CD4-positive, alpha-beta T cell treated with Interleukin-21 for 1 hour (primary cell): ENCODE data around the gene KCNN1.
A peak's percentile ranks its signal among the peaks of the same experiment; 100 is the strongest.
"Not testable (repeated sequence)": the region's sequence is repeated elsewhere in the genome, so short reads cannot be mapped to it uniquely, and the experiment has no call there.

ENCODE experiments used
- DNase-seq: peaks from one replicate; pipeline ENCODE4 v3.0.0-alpha.2; 2020

Gene KCNN1

GRCh38 chr19:17966550-17967256 is at the start of gene KCNN1:
KCNN1 (plus strand) TSS chr19:17967107; CDS start chr19:17973889, 6,782 bp downstream.
- no peak for DNase-seq

- DNase-seq, result not testable (repeated sequence)
Measured at GRCh38 chr19:17918151-17918550, 48.8 kb upstream of the KCNN1 start.

- not testable (repeated sequence) for DNase-seq
Measured at GRCh38 chr19:17919122-17919521, 47.8 kb upstream of the KCNN1 start.

DNA sequence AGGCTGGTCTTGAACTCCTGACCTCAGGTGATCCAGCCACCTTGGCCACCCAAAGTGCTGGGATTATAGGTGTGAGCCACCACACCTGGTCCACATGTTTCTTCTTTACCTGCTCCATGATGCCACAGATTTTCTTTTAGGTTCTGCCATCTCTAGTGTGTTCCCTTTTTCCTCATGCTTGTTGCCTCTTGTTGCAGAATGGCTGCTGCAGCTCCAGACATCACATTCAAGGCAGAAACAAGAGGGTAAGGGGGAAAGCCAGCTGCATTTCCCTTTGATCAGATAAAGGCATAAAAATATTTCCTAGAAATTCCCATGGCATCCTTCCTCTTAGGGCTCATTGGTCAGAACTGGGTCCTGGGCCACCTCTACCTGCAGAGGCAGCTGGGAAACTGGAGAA is 46.4 kb upstream of the KCNN1 start:
- no peak for DNase-seq

DNA sequence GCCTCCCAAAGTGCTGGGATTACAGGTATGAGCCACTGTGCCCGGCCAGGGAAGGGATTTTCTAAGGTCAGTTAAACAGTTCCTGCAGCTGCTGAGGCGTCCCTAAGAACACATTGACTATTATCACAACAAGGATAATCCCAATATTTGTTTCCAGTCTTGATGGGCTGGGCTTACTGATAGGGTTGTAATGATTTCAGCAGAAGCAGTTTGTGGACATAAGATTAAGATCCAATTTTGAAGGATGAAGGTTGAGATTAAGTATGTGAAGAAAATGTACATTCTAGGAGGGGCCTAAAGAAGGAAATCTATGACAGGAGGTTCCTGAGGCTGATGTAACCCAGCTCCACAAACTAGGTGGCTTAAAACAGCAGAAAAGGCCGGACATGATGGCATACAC is 44.8 kb upstream of the KCNN1 start:
- no peak for DNase-seq

- DNase-seq, result no peak
Measured at GRCh38 chr19:17926044-17926443, 40.9 kb upstream of the KCNN1 start.

- DNase-seq, result no peak
Measured at GRCh38 chr19:17929056-17929455, 37.9 kb upstream of the KCNN1 start.

GRCh38 chr19:17931532-17932191 is 35.2 kb upstream of the KCNN1 start:
- DNase-seq, result no peak

- DNase-seq, result peak; percentile 93
Measured at GRCh38 chr19:17932485-17933338, 34.2 kb upstream of the KCNN1 start, which contains the start of gene CCDC124. CCDC124 (plus strand) TSS chr19:17933015; CDS start chr19:17936421, 3,406 bp downstream.

DNA sequence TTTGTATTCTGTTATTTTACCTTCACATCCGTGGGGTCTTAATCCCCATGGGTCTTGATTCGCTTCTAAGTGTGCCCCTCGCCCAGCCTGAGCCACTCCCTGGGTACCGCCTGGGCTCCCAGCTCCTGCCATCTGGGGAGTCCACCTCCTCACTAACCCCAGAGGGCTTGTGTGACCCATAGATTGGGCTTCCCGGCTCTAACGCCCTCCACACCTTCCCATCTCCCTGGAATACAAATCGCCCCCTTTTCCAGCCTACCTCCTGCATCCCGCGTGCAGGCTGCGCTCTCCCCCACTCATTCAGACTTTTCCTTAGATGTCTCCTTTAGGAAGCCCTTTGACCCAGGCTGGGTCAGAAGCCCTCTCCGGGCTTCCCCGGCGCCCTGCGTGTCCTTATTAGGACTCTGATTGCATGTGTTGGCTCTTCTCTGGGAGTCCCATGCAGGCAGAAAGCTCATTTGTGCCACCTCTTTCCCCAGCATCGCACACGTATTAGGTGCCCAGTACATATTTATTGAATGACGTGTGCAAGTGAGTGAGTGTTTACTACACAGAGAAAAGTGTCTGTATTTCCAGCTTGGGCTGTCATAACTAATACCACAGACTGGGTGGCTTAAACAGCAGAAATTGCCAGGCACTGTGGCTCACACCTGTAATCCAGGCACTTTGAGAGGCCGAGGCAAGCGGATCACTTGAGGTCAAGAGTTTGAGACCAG is 33.3 kb upstream of the KCNN1 start:
- DNase-seq, result no peak

GRCh38 chr19:17936379-17936778 is 30.5 kb upstream of the KCNN1 start:
- DNase-seq, result no peak

DNA sequence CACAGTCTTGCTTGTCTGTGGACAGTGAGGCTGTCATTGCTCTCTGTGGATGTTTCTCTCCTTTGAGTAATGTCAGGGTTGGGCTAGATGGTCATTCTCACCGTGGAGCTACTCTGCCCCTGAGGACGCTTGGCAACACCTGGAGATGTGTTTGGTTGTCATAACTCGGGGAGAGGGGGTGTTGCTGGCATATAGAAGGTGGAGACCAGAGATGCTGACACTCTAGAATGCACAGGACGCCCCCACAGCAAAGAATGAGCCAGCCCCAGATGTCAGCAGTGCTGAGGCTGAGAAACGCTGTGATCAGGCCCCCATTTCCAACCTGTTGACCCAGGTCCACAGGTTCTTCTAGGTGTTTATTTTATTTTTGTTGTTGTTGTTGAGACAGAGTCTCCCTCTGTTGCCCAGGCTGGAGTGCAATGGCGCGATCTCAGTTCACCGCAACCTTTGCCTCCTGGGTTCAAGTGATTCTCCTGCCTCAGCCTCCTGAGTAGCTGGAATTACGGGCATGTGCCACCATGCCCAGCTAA is 29.5 kb upstream of the KCNN1 start:
- DNase-seq, result no peak

DNA sequence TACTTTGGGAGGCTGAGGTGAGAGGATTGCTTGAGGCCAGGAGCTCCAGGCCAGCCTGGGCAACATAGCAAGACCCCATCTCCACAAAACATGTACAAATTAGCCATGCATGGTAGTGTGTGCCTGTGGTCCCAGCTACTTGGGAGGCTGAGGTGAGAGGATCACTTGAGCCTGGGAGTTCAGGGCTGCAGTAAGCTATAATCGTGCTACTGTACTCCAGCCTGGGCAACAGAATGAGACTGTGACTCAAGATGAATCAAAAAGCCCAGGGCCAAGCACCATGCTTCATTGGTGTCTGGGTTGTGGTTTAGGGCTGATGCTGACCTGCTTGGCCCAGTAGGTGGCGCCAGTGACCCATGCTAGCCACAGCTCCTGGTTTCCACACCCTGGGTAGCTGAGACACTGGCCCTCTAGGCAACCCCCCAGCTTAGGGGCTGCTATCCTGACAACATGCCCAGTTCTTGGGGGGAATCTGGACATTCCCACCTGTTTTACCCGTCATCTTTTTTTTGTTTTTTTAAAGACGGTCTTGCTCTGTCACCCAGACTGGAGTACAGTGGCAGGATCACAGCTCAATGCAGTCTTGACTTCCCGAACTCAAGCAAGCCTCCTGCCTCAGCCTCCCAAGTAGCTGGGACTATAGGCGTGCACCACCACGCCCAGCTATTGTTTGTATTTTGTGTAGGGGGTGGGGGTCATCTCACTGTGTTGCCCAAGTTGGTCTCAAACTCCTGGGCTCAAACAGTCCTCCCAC is 28.6 kb upstream of the KCNN1 start:
- DNase-seq, result peak; percentile 85

GRCh38 chr19:17942181-17942580 is 24.7 kb upstream of the KCNN1 start:
- DNase-seq, result no peak

- no peak for DNase-seq
Measured at GRCh38 chr19:17942582-17943273, 24.2 kb upstream of the KCNN1 start.

DNA sequence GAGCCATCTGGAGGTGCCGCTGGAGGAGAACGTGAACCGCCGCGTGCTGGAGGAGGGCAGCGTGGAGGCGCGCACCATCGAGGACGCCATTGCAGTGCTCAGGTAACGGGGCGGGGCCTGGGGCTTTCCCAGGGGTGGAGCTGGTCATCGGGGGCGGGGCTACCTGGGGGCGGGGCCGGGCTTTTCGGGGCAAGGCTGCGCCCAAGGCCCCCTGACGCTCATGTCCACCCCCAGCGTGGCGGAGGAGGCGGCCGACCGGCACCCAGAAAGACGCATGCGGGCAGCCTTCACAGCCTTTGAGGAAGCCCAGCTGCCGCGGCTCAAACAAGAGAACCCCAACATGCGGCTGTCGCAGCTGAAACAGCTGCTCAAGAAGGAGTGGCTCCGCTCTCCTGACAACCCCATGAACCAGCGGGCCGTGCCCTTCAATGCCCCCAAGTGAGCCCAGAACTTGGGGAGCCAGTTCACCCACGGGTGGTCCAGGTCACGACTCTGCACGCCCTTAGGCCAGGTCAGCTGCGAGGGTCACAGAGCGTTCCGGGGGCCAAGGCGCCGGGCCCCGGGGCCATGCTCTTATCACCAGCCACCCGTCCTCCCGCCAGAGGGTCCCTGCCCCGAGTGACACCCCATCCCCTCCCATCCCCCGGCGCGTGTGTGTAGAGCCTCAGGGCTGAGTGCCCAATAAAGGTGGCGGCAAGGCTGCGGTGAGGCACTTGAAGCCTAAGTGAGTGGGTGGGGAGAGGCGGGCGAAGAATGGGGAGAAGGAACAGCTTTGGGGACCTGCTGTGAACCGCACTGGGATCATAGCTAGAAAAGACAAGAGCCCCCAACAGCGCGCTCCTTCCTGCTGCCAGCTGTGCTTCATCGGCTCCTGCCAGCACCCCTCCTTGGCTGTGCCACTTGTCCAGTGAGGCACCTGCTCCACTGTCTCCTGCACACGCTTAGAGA is 23.4 kb upstream of the KCNN1 start:
- DNase-seq, result no peak

GRCh38 chr19:17944301-17944700 is 22.6 kb upstream of the KCNN1 start:
- no peak for DNase-seq

DNA sequence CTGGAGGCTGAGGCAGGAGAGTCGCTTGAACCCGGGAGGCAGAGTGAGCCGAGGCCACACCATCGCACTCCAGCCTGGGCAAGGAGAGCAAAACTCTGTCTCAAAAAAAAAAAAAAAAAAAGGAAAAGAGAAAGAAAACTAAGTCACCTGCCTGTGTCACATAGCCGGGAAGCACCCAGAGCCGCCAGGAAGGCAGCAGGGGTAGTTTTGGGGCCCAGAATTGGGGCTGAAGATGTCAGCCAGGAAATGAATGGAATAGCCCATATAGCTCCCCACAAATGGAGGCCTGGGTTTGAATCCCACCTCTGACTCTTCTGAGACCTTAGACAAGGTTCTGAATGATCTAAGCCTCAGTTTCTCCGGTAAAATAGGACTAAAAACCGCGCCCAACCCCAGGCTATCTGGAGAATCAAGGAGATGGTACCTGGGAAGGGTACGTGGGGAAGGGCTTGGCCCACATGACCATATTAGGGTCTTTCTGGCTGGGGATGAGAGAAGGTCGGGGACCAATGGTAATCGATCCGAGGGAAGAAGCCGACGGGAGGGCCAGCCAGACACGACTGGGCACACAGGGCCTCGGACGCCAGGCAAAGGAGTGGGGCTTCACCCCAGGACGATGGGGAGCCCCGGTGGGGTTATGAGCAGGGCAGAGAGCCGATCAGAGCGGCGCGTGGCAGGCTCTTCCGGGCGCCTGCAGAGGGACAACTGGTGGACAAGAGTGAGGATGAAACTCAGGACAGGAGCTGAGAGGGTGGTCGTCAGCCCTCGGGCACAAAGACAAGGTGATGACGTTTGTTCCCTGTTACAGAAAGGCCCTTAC is 19.7 kb upstream of the KCNN1 start:
- peak; percentile 49 for DNase-seq
